Neural cell (in vitro differentiated cells): ENCODE results near the gene KIAA1210. TPM values are rescaled to one million over a fixed set of nuclear protein-coding genes. Genes with fewer than 3 reads are reported as not detected.

Experiments
- H2AFZ ChIP-seq: fragments of 200-600, 300-800 bp; sonication (generic), shearing (Covaris generic); 2 replicates; pipeline ENCODE4 v1.6.0; 2014; ENCODE audit warnings: low read depth, mild to moderate bottlenecking, antibody characterized with exemption, low read length, moderate library complexity
- H3F3A ChIP-seq: fragments of 200-600 bp; shearing (Covaris generic); 2 replicates; pipeline ENCODE4 v1.6.1; 2016; ENCODE audit warnings: mild to moderate bottlenecking, moderate library complexity, mixed read lengths, antibody characterized with exemption, low read length; ENCODE audit not compliant: insufficient read depth, poor library complexity, severe bottlenecking
- H3K27ac ChIP-seq: fragments of 200-600, 300-800 bp; sonication (generic), shearing (Covaris generic); 2 replicates; pipeline ENCODE4 v1.5.1; 2014; ENCODE audit warnings: mild to moderate bottlenecking, low read length, moderate library complexity
- H3K27me3 ChIP-seq: fragments of 300-800, 200-600 bp; sonication (generic), shearing (Covaris generic); 2 replicates; pipeline ENCODE4 v1.6.0; 2014; ENCODE audit warnings: mild to moderate bottlenecking, low read depth, low read length, moderate library complexity; ENCODE audit not compliant: insufficient read depth
- H3K36me3 ChIP-seq: fragments of 300-800, 200-600 bp; sonication (generic), shearing (Covaris generic); 2 replicates; pipeline ENCODE4 v1.5.1; 2014; ENCODE audit warnings: mild to moderate bottlenecking, antibody characterized with exemption, low read length, moderate library complexity; ENCODE audit not compliant: insufficient read depth
- H3K4me2 ChIP-seq: fragments of 300-800, 200-600 bp; sonication (generic), shearing (Covaris generic); 2 replicates; pipeline ENCODE4 v1.6.0; 2014; ENCODE audit warnings: mild to moderate bottlenecking, low read length
- H3K4me3 ChIP-seq: fragments of 300-800, 200-600 bp; sonication (generic), shearing (Covaris generic); 2 replicates; pipeline ENCODE4 v1.5.1; 2014; ENCODE audit warnings: mild to moderate bottlenecking, low read length, moderate library complexity
- H3K79me2 ChIP-seq: fragments of 200-600 bp; shearing (Covaris generic); replicated peaks from 2 replicates; pipeline ENCODE4 v1.6.0; 2014; ENCODE audit warnings: mild to moderate bottlenecking, low read length, moderate library complexity; ENCODE audit not compliant: insufficient read depth
- H3K9ac ChIP-seq: fragments of 300-800, 200-600 bp; sonication (generic), shearing (Covaris generic); 2 replicates; pipeline ENCODE4 v1.6.1; 2016; ENCODE audit warnings: mild to moderate bottlenecking, low read length, mixed read lengths
- H3K9me2 ChIP-seq: fragments of 200-600 bp; shearing (Covaris generic); 2 replicates; pipeline ENCODE4 v1.6.1; 2016; ENCODE audit warnings: mild to moderate bottlenecking, low read length, mixed read lengths; ENCODE audit not compliant: insufficient read depth
- H3K9me3 ChIP-seq: fragments of 200-600, 300-800 bp; sonication (generic), shearing (Covaris generic); 2 replicates; pipeline ENCODE4 v1.6.1; 2016; ENCODE audit warnings: mild to moderate bottlenecking, mixed run types, low read length, moderate library complexity, mixed read lengths
- H4K20me1 ChIP-seq: fragments of 200-600 bp; shearing (Covaris generic); 2 replicates; pipeline ENCODE4 v1.6.1; 2016; ENCODE audit warnings: mild to moderate bottlenecking, mixed run types; ENCODE audit not compliant: insufficient read depth
- EP300 ChIP-seq: fragments of 450-650 bp; conservative IDR thresholded peaks from 2 replicates; pipeline ENCODE4 v1.6.1; 2014; ENCODE audit warnings: antibody characterized with exemption, mild to moderate bottlenecking, moderate library complexity; ENCODE audit not compliant: poor library complexity, severe bottlenecking
- EZH2 ChIP-seq: fragments of 200-600, 300-800 bp; shearing (Covaris generic), sonication (generic); IDR thresholded peaks from 2 replicates; pipeline ENCODE4 v1.6.1; 2014; ENCODE audit warnings: antibody characterized with exemption, low read length, borderline replicate concordance, mild to moderate bottlenecking; ENCODE audit not compliant: insufficient read depth, poor library complexity, severe bottlenecking
- MXI1 ChIP-seq: fragments of 450-650 bp; conservative IDR thresholded peaks from 2 replicates; pipeline ENCODE4 v1.6.1; 2014; ENCODE audit warnings: antibody characterized with exemption, mild to moderate bottlenecking; ENCODE audit not compliant: poor library complexity, severe bottlenecking
- POLR2AphosphoS5 ChIP-seq: IDR thresholded peaks from 2 replicates; pipeline ENCODE4 v1.6.1; 2012
- RAD21 ChIP-seq: fragments of 450-650 bp; conservative IDR thresholded peaks from 2 replicates; pipeline ENCODE4 v1.6.1; 2014; ENCODE audit warnings: antibody characterized with exemption, mild to moderate bottlenecking, moderate library complexity
- SMC3 ChIP-seq: fragments of 450-650 bp; conservative IDR thresholded peaks from 2 replicates; pipeline ENCODE4 v1.6.1; 2014; ENCODE audit warnings: antibody characterized with exemption, mild to moderate bottlenecking, moderate library complexity; ENCODE audit not compliant: poor library complexity
- TAF1 ChIP-seq: IDR thresholded peaks from 2 replicates; pipeline ENCODE4 v1.6.1; 2012; ENCODE audit warnings: low read depth
- polyA plus RNA-seq: library from polyadenylated mRNA; depleted of rRNA; stranded (reverse); fragments of >200 nt; gene quantifications from 2 replicates; pipeline ENCODE4 v1.2.3, GENCODE V29; 2014
- TF ChIP-seq, protein P1 (sequence below): IDR thresholded peaks from 2 replicates; pipeline ENCODE4 v1.6.1; 2012; ENCODE audit warnings: borderline replicate concordance
- TF ChIP-seq, protein P2 (sequence below): fragments of 450-650 bp; IDR thresholded peaks from 2 replicates; pipeline ENCODE4 v1.5.1; 2014; ENCODE audit warnings: antibody characterized with exemption, mild to moderate bottlenecking, moderate library complexity; ENCODE audit not compliant: poor library complexity, severe bottlenecking

KIAA1210 gene
- polyA plus RNA-seq, 1 donor from 2014 or later: not detected

DNA sequence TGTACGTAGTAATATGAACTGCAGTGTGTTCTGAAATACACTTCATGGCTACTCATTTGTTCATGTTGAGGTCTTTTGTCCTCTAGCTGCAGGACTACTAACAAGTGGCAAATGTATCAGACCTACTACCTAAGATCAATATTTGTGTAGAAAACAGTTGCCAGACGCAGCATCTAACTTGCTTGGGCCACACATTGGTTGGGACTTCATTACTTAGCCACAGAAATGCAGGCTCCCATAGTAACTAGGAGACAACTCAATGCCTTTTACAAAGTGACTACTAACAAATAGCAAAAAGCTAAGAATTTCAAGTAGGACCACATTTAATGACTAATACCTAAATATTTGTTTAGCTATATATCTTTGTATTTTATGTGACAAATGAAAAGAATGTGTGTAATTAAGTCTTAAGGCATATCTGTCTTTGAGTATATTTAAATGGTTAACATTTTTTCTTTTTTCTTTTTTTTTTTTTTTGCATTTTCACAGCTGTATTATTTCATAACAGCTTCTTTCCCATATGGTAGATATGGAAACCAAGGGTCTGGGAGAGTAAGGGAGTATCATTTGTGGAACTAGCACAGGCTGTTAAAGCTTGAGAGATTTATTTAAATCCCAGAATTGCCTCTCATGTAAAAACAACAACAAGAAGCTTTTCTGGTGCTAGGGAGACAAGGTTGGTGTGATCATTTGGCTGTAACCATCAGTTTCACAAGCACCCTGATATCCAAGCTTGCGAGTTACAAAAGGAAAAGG, 52.2 kb downstream of the KIAA1210 start:
- Histone ChIP-seq H3K9ac (no peak overlapping the region), H3K79me2 (no peaks in the 10 kb centered on the region), H3F3A (no peaks in the 10 kb centered on the region), H3K27me3 (no peaks in the 10 kb centered on the region), H4K20me1 (no peaks in the 10 kb centered on the region), H2AFZ (no peak overlapping the region), H3K27ac (no peak overlapping the region), H3K4me3 (no peak overlapping the region), H3K9me3 (no peaks in the 10 kb centered on the region), H3K36me3 (no peaks in the 10 kb centered on the region), H3K4me2 (no peak overlapping the region), H3K9me2 (no peaks in the 10 kb centered on the region)
- TF ChIP-seq POLR2AphosphoS5 (no peak), RAD21 (no peak), EZH2 (no peak), EP300 (no peak), SMC3 (no peak), TAF1 (no peak), MXI1 (no peak)
- TF ChIP-seq, protein P1, sequence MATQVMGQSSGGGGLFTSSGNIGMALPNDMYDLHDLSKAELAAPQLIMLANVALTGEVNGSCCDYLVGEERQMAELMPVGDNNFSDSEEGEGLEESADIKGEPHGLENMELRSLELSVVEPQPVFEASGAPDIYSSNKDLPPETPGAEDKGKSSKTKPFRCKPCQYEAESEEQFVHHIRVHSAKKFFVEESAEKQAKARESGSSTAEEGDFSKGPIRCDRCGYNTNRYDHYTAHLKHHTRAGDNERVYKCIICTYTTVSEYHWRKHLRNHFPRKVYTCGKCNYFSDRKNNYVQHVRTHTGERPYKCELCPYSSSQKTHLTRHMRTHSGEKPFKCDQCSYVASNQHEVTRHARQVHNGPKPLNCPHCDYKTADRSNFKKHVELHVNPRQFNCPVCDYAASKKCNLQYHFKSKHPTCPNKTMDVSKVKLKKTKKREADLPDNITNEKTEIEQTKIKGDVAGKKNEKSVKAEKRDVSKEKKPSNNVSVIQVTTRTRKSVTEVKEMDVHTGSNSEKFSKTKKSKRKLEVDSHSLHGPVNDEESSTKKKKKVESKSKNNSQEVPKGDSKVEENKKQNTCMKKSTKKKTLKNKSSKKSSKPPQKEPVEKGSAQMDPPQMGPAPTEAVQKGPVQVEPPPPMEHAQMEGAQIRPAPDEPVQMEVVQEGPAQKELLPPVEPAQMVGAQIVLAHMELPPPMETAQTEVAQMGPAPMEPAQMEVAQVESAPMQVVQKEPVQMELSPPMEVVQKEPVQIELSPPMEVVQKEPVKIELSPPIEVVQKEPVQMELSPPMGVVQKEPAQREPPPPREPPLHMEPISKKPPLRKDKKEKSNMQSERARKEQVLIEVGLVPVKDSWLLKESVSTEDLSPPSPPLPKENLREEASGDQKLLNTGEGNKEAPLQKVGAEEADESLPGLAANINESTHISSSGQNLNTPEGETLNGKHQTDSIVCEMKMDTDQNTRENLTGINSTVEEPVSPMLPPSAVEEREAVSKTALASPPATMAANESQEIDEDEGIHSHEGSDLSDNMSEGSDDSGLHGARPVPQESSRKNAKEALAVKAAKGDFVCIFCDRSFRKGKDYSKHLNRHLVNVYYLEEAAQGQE: no peak
- TF ChIP-seq, protein P2, sequence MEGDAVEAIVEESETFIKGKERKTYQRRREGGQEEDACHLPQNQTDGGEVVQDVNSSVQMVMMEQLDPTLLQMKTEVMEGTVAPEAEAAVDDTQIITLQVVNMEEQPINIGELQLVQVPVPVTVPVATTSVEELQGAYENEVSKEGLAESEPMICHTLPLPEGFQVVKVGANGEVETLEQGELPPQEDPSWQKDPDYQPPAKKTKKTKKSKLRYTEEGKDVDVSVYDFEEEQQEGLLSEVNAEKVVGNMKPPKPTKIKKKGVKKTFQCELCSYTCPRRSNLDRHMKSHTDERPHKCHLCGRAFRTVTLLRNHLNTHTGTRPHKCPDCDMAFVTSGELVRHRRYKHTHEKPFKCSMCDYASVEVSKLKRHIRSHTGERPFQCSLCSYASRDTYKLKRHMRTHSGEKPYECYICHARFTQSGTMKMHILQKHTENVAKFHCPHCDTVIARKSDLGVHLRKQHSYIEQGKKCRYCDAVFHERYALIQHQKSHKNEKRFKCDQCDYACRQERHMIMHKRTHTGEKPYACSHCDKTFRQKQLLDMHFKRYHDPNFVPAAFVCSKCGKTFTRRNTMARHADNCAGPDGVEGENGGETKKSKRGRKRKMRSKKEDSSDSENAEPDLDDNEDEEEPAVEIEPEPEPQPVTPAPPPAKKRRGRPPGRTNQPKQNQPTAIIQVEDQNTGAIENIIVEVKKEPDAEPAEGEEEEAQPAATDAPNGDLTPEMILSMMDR: no peak

DNA sequence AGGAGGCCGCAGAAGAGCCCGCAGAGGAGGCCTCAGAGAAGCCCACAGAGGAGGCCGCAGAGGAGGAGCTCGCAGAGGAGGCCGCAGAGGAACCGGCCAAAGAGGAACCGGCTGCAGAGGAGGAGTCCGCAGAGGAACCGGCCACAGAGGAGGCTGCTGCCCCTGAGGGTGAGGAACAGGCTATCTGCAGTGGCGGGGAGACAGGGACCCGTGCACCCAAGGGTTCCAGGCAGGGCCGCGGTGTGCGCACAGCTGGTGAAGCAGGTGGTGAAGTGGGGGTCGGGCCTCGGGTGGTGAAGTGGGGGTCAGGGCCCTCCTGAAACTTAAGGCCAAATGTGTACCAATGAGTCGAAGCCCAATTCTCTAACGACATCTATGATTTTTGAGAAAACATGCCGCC, 53.7 kb downstream of the KIAA1210 start:
- TF ChIP-seq RAD21 (no peak), EZH2 (no peak), POLR2AphosphoS5 (no peak), EP300 (no peak)
- TF ChIP-seq, protein P2: no peak
- TF ChIP-seq, protein P1: no peak
- Histone ChIP-seq H3F3A (no peaks in the 10 kb centered on the region), H3K9me2 (no peaks in the 10 kb centered on the region), H3K4me3 (no peak overlapping the region), H3K79me2 (no peaks in the 10 kb centered on the region), H3K36me3 (no peaks in the 10 kb centered on the region), H3K27me3 (no peaks in the 10 kb centered on the region), H3K4me2 (no peak overlapping the region), H3K9me3 (no peaks in the 10 kb centered on the region), H4K20me1 (no peaks in the 10 kb centered on the region), H2AFZ (no peak overlapping the region), H3K27ac (no peak overlapping the region), H3K9ac (no peak overlapping the region)
